ENCODE results near the gene TNFRSF1B. TPM values are rescaled to one million over a fixed set of nuclear protein-coding genes. Genes with fewer than 3 reads are reported as not detected.

TNFRSF1B gene
- total RNA-seq, 1 experiment from 2014 or later, result 0.61 TPM

- no peak for TF ChIP-seq ATF3 (IDR thresholded peaks at IDR 0.05)
- TF ChIP-seq ZNF274 (IDR thresholded peaks at IDR 0.05; ENCODE audit: low read depth, low read length), result no peak
- no peak for TF ChIP-seq POLR2AphosphoS5 (IDR thresholded peaks at IDR 0.05; ENCODE audit: low read depth, low read length)
- no peak for TF ChIP-seq SRF (IDR thresholded peaks at IDR 0.05; ENCODE audit: low read depth)
- no peak for TF ChIP-seq CBX3 (IDR thresholded peaks at IDR 0.05; ENCODE audit: low read depth)
- TF ChIP-seq EZH2 (IDR thresholded peaks at IDR 0.05), result no peak
Measured at GRCh38 chr1:12151465-12151864, 15.3 kb upstream of the TNFRSF1B start (continued).

DNA sequence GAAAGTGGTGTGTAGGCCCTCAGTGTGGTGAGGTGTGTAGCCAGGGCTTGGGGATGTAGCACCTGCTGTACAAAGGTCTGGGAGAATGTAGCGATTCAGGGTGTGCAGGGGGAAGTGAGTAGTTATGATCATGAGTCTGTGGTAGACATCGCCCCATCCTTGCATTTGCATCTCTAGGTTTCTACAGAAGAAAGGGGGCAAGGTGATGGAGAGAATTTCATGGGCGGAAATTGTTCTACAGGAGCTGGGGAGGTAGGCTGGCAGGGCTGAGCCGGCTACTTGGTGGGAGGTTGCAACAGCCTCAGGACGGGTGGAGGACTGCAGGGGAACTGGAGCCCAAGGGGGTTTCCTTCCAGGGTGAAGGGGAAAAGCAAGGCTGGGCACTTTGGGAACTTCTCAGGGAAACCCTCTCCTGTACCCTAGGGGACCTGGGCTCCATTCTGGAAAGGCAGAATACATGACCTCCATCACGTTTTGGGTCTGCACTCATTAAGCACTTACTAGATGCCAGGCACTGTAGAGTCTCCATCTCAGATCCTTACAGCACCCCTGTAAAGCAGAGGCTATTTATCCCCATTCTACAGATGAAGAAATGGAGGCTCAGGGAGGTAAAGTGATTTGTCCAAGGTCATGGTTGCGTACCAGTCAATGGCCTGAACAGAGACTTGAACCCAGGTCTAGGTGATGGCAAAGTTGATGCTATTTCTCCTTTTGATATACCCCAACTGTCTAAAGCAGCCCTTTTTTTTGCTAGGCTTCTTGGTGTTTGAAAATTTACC, 14.5 kb upstream of the TNFRSF1B start:
- RAD21 ChIA-PET (ENCODE audit: low non-redundant PET in 1 of 2, low total read pairs in 2 of 2, uncharacterized antibody in 2 of 2, unreplicated experiment in 2 of 2), result no interaction called here
- CTCF ChIA-PET, result no interaction called here
- POLR2A ChIA-PET, result no interaction called here

More for the DNA sequence above, 14.5 kb upstream of the TNFRSF1B start:
- Histone ChIP-seq H3K9me3 (ENCODE audit: control insufficient read depth in 1 of 2, insufficient read depth in 1 of 2, low read depth in 1 of 2, low read length in 2 of 2) (peaks cover 0 to 4% of the 10 kb centered on the region in 2 experiments; a peak in 1 of 4 replicates), H3K79me2 (ENCODE audit: insufficient read depth, low read length) (no peaks in the 10 kb centered on the region), H4K20me1 (ENCODE audit: insufficient read depth) (no peaks in the 10 kb centered on the region), H3K27ac (ENCODE audit: low read depth, low read length) (no peak overlapping the region), H2AFZ (ENCODE audit: low read depth, low read length, poor library complexity, severe bottlenecking) (no peak overlapping the region), H3K4me3 (replicated peaks in 1 of 2; ENCODE audit: low read depth in 1 of 2, low read length in 2 of 2) (no peak overlapping the region), H3K27me3 (ENCODE audit: insufficient read depth, low read length) (no peaks in the 10 kb centered on the region), H3K36me3 (ENCODE audit: control insufficient read depth in 1 of 2, insufficient read depth in 2 of 2, low read length in 2 of 2) (no peaks in the 10 kb centered on the region), H3K9ac (ENCODE audit: low read length) (no peak overlapping the region), H3K4me1 (ENCODE audit: control insufficient read depth in 1 of 2, insufficient read depth in 2 of 2, low read length in 2 of 2) (peaks cover 19 to 34% of the 10 kb centered on the region in 2 experiments; a peak in 3 of 4 replicates), H3K4me2 (ENCODE audit: low read length) (no peak overlapping the region), H3K9me2 (ENCODE audit: insufficient read depth) (no peaks in the 10 kb centered on the region)
- TF ChIP-seq, protein P1, sequence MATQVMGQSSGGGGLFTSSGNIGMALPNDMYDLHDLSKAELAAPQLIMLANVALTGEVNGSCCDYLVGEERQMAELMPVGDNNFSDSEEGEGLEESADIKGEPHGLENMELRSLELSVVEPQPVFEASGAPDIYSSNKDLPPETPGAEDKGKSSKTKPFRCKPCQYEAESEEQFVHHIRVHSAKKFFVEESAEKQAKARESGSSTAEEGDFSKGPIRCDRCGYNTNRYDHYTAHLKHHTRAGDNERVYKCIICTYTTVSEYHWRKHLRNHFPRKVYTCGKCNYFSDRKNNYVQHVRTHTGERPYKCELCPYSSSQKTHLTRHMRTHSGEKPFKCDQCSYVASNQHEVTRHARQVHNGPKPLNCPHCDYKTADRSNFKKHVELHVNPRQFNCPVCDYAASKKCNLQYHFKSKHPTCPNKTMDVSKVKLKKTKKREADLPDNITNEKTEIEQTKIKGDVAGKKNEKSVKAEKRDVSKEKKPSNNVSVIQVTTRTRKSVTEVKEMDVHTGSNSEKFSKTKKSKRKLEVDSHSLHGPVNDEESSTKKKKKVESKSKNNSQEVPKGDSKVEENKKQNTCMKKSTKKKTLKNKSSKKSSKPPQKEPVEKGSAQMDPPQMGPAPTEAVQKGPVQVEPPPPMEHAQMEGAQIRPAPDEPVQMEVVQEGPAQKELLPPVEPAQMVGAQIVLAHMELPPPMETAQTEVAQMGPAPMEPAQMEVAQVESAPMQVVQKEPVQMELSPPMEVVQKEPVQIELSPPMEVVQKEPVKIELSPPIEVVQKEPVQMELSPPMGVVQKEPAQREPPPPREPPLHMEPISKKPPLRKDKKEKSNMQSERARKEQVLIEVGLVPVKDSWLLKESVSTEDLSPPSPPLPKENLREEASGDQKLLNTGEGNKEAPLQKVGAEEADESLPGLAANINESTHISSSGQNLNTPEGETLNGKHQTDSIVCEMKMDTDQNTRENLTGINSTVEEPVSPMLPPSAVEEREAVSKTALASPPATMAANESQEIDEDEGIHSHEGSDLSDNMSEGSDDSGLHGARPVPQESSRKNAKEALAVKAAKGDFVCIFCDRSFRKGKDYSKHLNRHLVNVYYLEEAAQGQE (IDR thresholded peaks at IDR 0.05; ENCODE audit: low read depth), result no peak
- TF ChIP-seq ATF3 (IDR thresholded peaks at IDR 0.05) (no peak), POLR2AphosphoS5 (IDR thresholded peaks at IDR 0.05; ENCODE audit: low read depth, low read length) (no peak), EZH2phosphoT487 (IDR thresholded peaks at IDR 0.05; ENCODE audit: borderline replicate concordance) (no peak), ZBTB33 (IDR thresholded peaks at IDR 0.05; ENCODE audit: extremely low read depth, insufficient replicate concordance, low read length) (no peak), SRF (IDR thresholded peaks at IDR 0.05; ENCODE audit: low read depth) (no peak), CBX3 (IDR thresholded peaks at IDR 0.05; ENCODE audit: low read depth) (no peak), RAD21 (IDR thresholded peaks at IDR 0.05; ENCODE audit: low read depth) (no peak), YY1 (IDR thresholded peaks at IDR 0.05; ENCODE audit: extremely low read depth, insufficient replicate concordance, low read depth, low read length) (no peak), SIN3A (IDR thresholded peaks at IDR 0.05; ENCODE audit: low read depth) (no peak), MAX (IDR thresholded peaks at IDR 0.05) (no peak), ELF1 (IDR thresholded peaks at IDR 0.05; ENCODE audit: borderline replicate concordance, low read depth) (no peak), EZH2 (IDR thresholded peaks at IDR 0.05) (no peak)
- no TSS peak for BruUV-seq (replicated peaks)
- DNase-seq (ENCODE audit: low read depth, low spot score) (no peak), ATAC-seq (no peak)
- intact Hi-C loops (cut with micrococcal nuclease), result no loop called here
